ENCODE results near the gene ANK3. TPM values are rescaled to one million over a fixed set of nuclear protein-coding genes. Genes with fewer than 3 reads are reported as not detected.
A peak's percentile ranks its signal among the peaks of the same experiment; 100 is the strongest.

Gene ANK3
- total and polyA plus RNA-seq, 2 donors from 2014 or later = 38.2 to 214 TPM

DNA sequence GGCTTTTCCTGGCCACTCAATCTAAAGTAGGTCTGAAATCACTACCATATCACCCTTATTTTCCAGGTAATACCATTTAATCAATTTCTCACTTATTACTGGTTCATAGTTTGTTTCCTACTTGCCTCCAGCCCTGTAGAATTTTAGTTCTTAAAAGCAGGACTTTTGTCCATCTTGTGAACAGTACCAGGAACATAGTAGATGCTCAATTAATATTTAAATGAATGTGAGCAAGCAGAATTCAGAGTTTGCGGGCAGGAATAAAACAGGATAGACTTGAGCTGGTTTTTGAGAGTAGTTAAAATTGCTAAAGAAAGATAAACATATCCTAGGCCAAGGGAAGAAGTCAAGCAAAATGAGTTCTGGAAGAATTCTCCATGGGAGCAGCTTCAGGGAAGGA, 77.9 kb downstream of the ANK3 start:
- Histone ChIP-seq H3K36me3 (ENCODE audit: control insufficient read depth in 2 of 3, insufficient read depth in 3 of 3, low read length in 3 of 3) (no peaks in the 10 kb centered on the region), H3K27me3 (ENCODE audit: control insufficient read depth, insufficient read depth, low read length) (no peaks in the 10 kb centered on the region), H3K4me3 (ENCODE audit: low read length in 3 of 3) (no peak overlapping the region), H3K27ac (ENCODE audit: low read depth in 2 of 2, low read length in 2 of 2) (no peak overlapping the region), H3K9ac (ENCODE audit: low read length in 3 of 3) (no peak overlapping the region), H3K9me3 (ENCODE audit: control insufficient read depth in 2 of 3, insufficient read depth in 1 of 3, low read length in 3 of 3) (no peaks in the 10 kb centered on the region), H3K4me1 (ENCODE audit: control insufficient read depth in 2 of 3, insufficient read depth in 2 of 3, low read depth in 1 of 3, low read length in 3 of 3) (peaks cover 0 to 6% (median 4%) of the 10 kb centered on the region in 3 donors)
- DNase-seq (no peak), FAIRE-seq (no peak)
- intact Hi-C loops (cut with DNase I) = no loop called here
- TF ChIP-seq, protein P1, sequence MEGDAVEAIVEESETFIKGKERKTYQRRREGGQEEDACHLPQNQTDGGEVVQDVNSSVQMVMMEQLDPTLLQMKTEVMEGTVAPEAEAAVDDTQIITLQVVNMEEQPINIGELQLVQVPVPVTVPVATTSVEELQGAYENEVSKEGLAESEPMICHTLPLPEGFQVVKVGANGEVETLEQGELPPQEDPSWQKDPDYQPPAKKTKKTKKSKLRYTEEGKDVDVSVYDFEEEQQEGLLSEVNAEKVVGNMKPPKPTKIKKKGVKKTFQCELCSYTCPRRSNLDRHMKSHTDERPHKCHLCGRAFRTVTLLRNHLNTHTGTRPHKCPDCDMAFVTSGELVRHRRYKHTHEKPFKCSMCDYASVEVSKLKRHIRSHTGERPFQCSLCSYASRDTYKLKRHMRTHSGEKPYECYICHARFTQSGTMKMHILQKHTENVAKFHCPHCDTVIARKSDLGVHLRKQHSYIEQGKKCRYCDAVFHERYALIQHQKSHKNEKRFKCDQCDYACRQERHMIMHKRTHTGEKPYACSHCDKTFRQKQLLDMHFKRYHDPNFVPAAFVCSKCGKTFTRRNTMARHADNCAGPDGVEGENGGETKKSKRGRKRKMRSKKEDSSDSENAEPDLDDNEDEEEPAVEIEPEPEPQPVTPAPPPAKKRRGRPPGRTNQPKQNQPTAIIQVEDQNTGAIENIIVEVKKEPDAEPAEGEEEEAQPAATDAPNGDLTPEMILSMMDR (IDR thresholded peaks at IDR 0.05; ENCODE audit: borderline replicate concordance, extremely low read depth, insufficient read depth) = no peak

GRCh38 chr10:60310740-60311139, 78.9 kb downstream of the ANK3 start:
- Histone ChIP-seq H3K36me3 (ENCODE audit: control insufficient read depth in 2 of 3, insufficient read depth in 3 of 3, low read length in 3 of 3) (no peaks in the 10 kb centered on the region), H3K9me3 (ENCODE audit: control insufficient read depth in 2 of 3, insufficient read depth in 1 of 3, low read length in 3 of 3) (no peaks in the 10 kb centered on the region), H3K27me3 (ENCODE audit: control insufficient read depth, insufficient read depth, low read length) (no peaks in the 10 kb centered on the region), H3K27ac (ENCODE audit: low read depth in 2 of 2, low read length in 2 of 2) (no peak overlapping the region), H3K9ac (ENCODE audit: low read length in 3 of 3) (no peak overlapping the region), H3K4me3 (ENCODE audit: low read length in 3 of 3) (no peak overlapping the region), H3K4me1 (ENCODE audit: control insufficient read depth in 2 of 3, insufficient read depth in 2 of 3, low read depth in 1 of 3, low read length in 3 of 3) (peaks cover 0 to 6% (median 4%) of the 10 kb centered on the region in 3 donors)
- DNase-seq = peak in 3 of 5 donors; percentile 46 to 74 (median 57)
- TF ChIP-seq, protein P1 (IDR thresholded peaks at IDR 0.05; ENCODE audit: borderline replicate concordance, extremely low read depth, insufficient read depth) = no peak
- FAIRE-seq = no peak
- intact Hi-C loops (cut with DNase I) = no loop called here

GRCh38 chr10:60309891-60310290, 79.8 kb downstream of the ANK3 start:
- no peak overlapping the region for H3K27ac ChIP-seq (ENCODE audit: low read depth in 2 of 2, low read length in 2 of 2)
- no peak for DNase-seq
- no peaks in the 10 kb centered on the region for H3K36me3 ChIP-seq (ENCODE audit: control insufficient read depth in 2 of 3, insufficient read depth in 3 of 3, low read length in 3 of 3)
- no peaks in the 10 kb centered on the region for H3K9me3 ChIP-seq (ENCODE audit: control insufficient read depth in 2 of 3, insufficient read depth in 1 of 3, low read length in 3 of 3)
- FAIRE-seq = no peak
- no peak overlapping the region for H3K4me3 ChIP-seq (ENCODE audit: low read length in 3 of 3)
- no peaks in the 10 kb centered on the region for H3K27me3 ChIP-seq (ENCODE audit: control insufficient read depth, insufficient read depth, low read length)
- intact Hi-C loops (cut with DNase I) = no loop called here
- TF ChIP-seq, protein P1 (IDR thresholded peaks at IDR 0.05; ENCODE audit: borderline replicate concordance, extremely low read depth, insufficient read depth) = no peak
- H3K9ac ChIP-seq (ENCODE audit: low read length in 3 of 3) = no peak overlapping the region
- H3K4me1 ChIP-seq (ENCODE audit: control insufficient read depth in 2 of 3, insufficient read depth in 2 of 3, low read depth in 1 of 3, low read length in 3 of 3) = peaks cover 0 to 6% (median 4%) of the 10 kb centered on the region in 3 donors

DNA sequence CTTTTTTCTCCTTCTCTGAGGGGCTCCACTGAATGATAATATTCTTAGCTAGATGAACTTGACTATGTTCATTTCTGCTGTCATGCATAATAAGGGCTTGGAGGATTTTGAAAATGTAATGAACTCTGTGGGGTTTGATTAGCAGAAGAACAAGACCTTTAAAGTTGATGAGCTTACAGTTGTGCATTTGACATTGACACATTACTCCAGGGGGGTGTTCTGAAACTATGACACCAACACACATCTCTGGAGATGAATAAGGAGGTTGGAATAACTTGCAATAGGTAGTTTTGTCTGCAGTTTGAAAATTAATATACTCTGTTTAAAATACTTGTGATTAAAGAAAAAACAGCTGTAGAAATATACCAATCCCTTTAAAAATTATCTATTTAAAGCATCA, 80.3 kb downstream of the ANK3 start:
- FAIRE-seq = no peak
- H3K4me3 ChIP-seq (ENCODE audit: low read length in 3 of 3) = no peak overlapping the region
- peaks cover 0 to 6% (median 2%) of the 10 kb centered on the region in 3 donors for H3K4me1 ChIP-seq (ENCODE audit: control insufficient read depth in 2 of 3, insufficient read depth in 2 of 3, low read depth in 1 of 3, low read length in 3 of 3)
- no peaks in the 10 kb centered on the region for H3K36me3 ChIP-seq (ENCODE audit: control insufficient read depth in 2 of 3, insufficient read depth in 3 of 3, low read length in 3 of 3)
- no peak for DNase-seq
- TF ChIP-seq, protein P1 (IDR thresholded peaks at IDR 0.05; ENCODE audit: borderline replicate concordance, extremely low read depth, insufficient read depth) = no peak
- no peaks in the 10 kb centered on the region for H3K9me3 ChIP-seq (ENCODE audit: control insufficient read depth in 2 of 3, insufficient read depth in 1 of 3, low read length in 3 of 3)
- H3K27ac ChIP-seq (ENCODE audit: low read depth in 2 of 2, low read length in 2 of 2) = no peak overlapping the region
- intact Hi-C loops (cut with DNase I) = no loop called here
- no peak overlapping the region for H3K9ac ChIP-seq (ENCODE audit: low read length in 3 of 3)
- H3K27me3 ChIP-seq (ENCODE audit: control insufficient read depth, insufficient read depth, low read length) = no peaks in the 10 kb centered on the region

Measured in kidney (tissue), 14 donors.